HG03558 (cell line): Measurements from ENCODE around the gene DARS1.
A peak's percentile ranks its signal among the peaks of the same experiment; 100 is the strongest.
"Not testable (repeated sequence)": the region's sequence is repeated elsewhere in the genome, so short reads cannot be mapped to it uniquely, and the experiment has no call there.

Source experiments
- ATAC-seq: cut with Tn5 transposase; IDR thresholded peaks from one replicate; pipeline ENCODE4 v1.9.1; 2021; ENCODE audit warnings: moderate number of reproducible peaks; ENCODE audit not compliant: unreplicated experiment; ENCODE audit errors: extremely low read depth

Gene DARS1

DNA sequence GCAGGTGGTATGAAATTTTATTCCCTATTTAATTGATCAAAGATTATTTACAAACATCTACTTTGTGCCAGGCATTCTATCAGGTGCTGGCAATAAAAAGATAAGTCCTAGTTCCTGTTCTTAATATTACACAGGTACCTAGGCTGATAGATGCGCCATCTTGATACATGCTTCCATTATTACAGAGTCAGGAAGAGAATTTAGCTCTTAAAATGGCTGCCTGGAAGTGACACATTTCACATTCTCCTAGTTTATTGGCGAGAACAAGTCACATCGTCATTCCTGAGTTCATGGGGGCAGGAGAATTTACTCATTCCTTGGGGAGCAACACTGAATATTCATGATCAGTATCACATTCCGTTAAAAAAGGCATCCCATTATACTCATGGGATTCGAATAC is 1.1 kb upstream of the DARS1 start:
- no peak for ATAC-seq

- ATAC-seq = peak; percentile 23
These were observed 484 bp upstream of the DARS1 start for GRCh38 chr2:135985826-135986393.

GRCh38 chr2:135984199-135985017 is 1.0 kb downstream of the DARS1 start:
- ATAC-seq = peak; percentile 37

DNA sequence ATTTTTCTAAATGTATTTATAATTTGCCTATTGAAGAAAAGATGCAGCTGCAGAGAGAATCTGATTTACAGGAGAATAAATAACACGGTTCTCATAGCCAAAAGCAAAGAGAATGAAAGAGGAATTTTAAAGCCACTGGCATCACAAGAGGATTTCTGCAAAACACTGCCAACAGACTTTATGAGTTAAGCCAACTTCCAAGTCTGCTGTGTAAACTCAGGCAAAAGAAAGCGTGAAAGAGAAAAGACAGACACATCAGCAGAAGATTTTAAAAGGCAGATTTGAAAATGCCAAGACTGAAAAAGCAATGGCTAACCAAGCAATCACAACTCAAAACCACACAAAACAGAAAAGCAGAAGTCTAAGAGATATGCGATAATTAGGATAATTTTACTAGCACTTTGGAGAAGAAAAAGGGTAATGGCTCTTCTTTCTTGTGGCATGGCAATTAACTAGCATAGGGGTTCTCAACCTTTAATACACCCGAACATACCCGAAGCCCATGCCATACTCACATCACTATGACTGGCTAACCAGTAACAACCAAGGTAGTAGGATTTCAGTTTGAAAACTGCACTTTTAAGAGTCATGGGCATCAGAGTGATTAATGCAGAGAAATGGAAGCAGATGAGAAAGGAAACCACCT is 4.9 kb downstream of the DARS1 start:
- no peak for ATAC-seq

GRCh38 chr2:135975702-135976101 is 9.7 kb downstream of the DARS1 start:
- ATAC-seq = no peak

DNA sequence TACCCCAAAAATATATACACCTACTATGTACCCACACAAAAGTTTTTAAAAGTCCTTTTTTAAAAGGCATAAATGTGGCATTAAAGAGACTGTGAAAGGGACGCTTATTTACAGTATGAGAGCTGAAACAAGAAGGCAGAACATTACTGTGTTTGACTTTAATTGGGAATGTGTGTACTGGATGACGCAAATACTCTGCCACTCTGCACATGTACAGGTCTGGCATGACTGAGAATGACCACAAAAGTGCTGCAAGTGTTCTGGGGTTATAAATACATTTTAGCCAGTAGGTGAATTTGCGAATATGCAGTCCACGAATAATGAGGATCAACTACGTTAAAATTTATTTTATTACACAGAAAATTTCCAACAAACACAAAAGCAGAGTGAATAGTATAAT is 11.4 kb downstream of the DARS1 start:
- no peak for ATAC-seq

DNA sequence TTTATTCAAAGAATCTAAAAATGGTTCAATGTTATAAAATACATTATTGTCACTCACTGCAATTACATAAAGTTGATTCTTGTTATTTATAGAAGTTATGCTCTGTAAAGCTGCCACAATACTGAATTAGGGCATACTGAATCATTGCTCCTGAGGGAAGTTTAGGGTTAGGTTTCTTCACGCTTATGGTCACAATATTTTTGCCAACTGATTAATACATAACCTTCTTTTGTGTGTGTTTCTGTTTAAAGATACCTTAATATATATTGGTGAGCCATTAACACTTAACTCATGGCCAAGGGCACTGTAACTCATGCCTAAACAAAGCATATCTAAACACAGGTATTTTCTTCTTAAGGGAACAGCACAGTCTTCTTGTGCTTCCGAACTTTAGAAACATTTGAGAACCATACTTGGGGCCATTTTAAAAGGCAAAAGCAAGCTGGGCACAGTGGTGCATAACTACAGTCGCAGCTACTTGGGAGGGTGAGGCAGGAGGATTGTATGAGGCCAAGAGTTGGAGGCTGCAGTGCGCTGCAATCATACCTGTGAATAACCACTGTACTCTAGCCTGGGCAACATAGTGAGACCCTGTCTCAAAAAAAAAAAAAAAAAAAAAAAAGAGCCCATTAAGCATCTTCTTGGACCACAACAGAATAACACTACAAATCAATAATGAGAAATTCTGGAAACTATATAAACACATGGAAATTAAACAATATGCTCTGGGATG is 15.6 kb downstream of the DARS1 start:
- ATAC-seq = no peak

GRCh38 chr2:135965756-135966155 is 19.7 kb downstream of the DARS1 start:
- ATAC-seq = no peak

DNA sequence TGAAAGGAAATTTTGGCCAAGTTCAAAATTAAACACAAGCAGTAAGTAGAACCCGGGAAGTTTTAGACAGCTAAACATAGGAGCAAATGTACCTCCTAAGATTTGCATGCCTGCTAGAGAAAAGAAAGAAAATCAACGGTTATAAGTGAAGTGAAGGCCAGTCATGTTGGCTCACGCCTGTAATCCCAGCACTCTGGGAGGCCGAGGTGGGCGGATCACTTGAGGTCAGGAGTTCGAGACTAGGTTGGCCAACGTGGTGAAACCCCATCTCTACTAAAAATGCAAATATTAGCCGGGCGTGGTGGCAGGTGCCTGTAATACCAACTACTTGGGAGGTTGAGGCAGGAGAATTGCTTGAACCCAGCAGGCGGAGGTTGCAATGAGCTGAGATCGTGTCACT is 21.0 kb downstream of the DARS1 start:
- ATAC-seq = not testable (repeated sequence)

- ATAC-seq = no peak
These were observed 21.6 kb downstream of the DARS1 start for GRCh38 chr2:135963841-135964240.

GRCh38 chr2:135962366-135963123 is 22.9 kb downstream of the DARS1 start:
- ATAC-seq = no peak

DNA sequence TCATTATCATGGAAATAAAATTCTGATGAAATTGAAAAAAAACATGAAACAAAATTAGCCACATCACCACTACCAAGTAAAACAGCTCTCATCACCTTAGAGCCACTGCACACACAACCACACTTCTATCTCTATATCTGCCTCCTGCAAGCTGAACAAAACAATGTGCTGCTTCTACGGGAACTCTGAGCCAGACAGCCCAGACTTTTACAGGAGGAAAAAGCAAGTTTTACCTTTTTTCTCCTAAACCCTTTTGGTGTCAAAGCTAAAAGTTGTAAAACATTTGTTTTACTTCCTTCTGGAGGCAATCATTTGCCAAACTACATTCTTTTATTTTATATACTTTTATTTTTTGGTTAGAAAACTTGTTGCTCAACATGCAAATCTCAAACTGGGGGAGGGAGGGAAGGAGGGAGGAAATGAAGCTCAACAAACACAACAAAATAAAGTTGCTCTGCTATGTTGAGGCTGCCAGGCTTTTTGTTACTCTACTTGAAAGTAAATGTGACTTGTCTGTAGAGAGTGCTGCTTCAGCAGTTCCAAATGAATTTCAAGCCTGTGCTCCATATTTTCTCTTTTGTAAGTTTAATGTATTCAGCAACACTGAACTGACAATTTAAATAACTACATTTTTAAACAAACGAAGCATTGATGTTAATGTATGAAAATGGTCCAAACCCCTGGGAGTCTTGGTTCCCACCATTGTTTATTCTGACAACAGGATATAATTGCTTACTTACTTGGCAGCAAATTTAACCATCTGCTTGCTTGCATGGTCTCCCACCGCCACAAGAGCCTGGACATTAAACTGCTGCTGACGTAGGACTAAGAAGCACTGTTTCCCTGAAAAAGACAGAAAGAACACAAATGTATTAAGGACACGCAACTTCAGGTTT is 24.5 kb downstream of the DARS1 start:
- ATAC-seq = no peak

DNA sequence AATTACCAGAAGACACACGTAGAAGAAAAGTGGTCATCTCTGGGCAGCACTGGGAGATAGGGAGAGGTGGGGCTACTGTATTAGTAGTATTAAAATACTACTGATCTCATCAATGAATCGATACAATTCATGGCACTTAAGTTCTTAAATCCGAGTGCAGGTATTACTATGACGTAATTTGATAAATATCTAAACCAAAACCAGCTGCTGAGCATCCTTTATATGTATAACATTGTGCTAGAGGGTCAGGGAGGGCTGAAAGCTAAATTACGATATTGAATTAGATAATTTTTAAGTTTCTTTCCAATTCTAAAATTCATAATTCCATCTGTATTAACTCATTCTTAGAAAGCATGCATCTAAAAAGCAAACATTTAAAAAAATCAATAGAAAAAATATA is 25.3 kb downstream of the DARS1 start:
- no peak for ATAC-seq

GRCh38 chr2:135958927-135959326 is 26.5 kb downstream of the DARS1 start:
- ATAC-seq = not testable (repeated sequence)

GRCh38 chr2:135954020-135954601 is 31.3 kb downstream of the DARS1 start:
- no peak for ATAC-seq

DNA sequence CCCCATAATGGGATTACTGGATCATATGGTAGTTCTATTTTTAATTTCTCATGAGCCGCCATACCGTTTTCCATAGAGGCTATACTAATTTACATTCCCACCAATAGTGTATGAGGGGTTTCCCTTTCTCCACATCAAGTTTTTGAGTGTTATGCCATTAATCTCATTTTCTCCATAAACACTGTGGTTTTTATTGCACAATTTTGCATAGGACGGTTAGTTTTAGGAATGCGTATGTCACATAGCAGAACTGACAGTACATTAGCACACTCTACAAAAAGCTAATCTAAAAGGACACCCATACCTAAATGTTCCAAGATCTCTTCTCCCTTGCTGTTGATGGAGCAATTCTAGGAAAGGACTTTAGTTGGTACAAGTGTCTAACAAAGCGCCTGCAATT is 32.5 kb downstream of the DARS1 start:
- no peak for ATAC-seq

DNA sequence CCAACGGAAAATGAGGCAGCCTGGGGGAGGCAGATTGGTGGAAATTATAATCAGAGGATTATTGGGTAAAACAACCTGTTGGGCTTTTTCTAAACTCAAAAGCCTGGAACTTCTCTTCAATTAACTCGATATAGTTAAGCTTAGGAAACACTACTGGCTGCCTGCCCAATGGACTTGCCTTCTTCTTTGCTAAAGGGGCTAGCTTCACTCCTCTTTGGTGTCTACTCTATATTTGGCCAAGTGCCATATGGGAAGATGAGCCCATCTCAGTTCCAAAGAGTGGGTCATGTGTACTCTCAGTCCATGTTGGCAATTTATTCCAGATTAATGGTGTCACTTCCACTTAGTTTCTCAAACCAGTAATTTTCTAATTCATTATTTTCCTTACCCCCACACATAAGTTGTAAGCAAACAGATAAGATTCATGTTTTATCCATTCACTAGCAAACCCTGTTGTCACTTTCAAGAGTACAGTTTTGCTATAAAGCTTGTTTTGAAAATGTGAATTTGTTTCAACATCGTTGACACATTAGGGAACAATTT is 34.3 kb downstream of the DARS1 start:
- no peak for ATAC-seq

DNA sequence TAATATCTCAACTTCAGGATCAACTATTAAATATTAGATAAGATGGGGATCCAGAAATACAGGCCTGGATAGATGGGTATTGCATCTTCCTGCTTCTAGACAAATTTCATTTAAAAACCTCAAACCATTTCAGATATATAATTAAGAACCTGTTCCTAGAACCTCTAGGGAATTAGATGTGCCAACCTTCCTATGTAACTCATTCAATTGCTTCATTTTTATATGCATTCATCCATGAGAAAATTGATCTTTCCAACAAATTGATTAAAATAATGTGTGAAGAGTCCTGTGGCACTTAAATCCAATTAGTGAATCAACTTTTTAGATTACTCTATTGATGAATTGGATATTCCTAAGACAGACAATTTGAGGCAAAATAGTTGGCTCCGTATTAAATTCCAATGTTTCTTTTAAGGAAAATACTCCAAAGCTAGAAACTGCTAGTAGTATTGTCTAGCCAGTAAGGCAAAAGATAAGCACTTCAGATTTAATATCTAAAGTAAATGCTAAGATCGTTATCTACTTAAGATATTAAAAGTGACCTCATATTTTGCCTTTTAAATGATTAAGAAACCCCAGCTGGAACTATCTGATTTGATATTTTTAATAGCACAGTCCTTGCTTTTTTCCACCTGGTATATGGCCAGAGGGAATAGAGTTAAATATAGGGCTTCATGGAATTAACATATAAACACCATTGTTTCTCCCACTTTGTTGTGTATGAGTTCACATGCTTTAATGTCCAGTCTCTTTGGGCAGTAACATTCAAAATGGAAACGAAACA is 35.8 kb downstream of the DARS1 start:
- no peak for ATAC-seq
